MM.1S (cell line): ENCODE data around the gene SURF6.

Experiments
- CTCF ChIP-seq: fragments of 300-600 bp; sonication (generic); IDR thresholded peaks from 2 replicates; pipeline ENCODE4 v1.5.1; 2016; ENCODE audit warnings: antibody characterized with exemption, low read length, mixed read lengths
- EZH2phosphoT487 ChIP-seq: fragments of 300-600 bp; sonication (generic); IDR thresholded peaks from 2 replicates; pipeline ENCODE4 v1.6.1; 2018; ENCODE audit warnings: antibody characterized with exemption, low read length

- no peak for TF ChIP-seq CTCF
- no peak for TF ChIP-seq EZH2phosphoT487
These were observed 31.3 kb downstream of the SURF6 start for GRCh38 chr9:133304477-133305377.
